ENCODE measurements around the gene SLC25A18. TPM values are rescaled to one million over a fixed set of nuclear protein-coding genes. Genes with fewer than 3 reads are reported as not detected.

The SLC25A18 gene
- total and polyA plus RNA-seq, 2 of the 4 experiments (the other 2 are of a cell fraction) = 0.05 TPM; not detected in 1

GRCh38 chr22:17548010-17548755, 15.1 kb upstream of the SLC25A18 start:
- Histone ChIP-seq H4K20me1 (ENCODE audit: insufficient read depth, low read length) (no peaks in the 10 kb centered on the region), H3K23ac (ENCODE audit: low read depth, low read length) (no peak overlapping the region), H3K9me1 (ENCODE audit: insufficient read depth, low read length) (no peaks in the 10 kb centered on the region), H3K27me3 (ENCODE audit: control insufficient read depth, insufficient read depth, low read length) (no peaks in the 10 kb centered on the region), H3K14ac (replicated peaks; ENCODE audit: low read depth, low read length) (no peak overlapping the region), H4K5ac (ENCODE audit: low read depth, low read length) (no peak overlapping the region), H3K36me3 (ENCODE audit: control insufficient read depth, insufficient read depth, low read length) (no peaks in the 10 kb centered on the region), H3K4me3 (ENCODE audit: insufficient read depth, low read depth, low read length) (no peak overlapping the region), H3K79me1 (ENCODE audit: low read depth in 1 of 2, low read length in 2 of 2) (no peaks in the 10 kb centered on the region), H3K18ac (ENCODE audit: low read depth, low read length) (no peak overlapping the region), H2AFZ (replicated peaks; ENCODE audit: low read length, poor library complexity) (no peak overlapping the region), H2BK5ac (ENCODE audit: low read depth, low read length, poor library complexity, severe bottlenecking) (no peak overlapping the region), H2BK120ac (ENCODE audit: low read depth, low read length) (no peak overlapping the region), H3K4me1 (ENCODE audit: control insufficient read depth, insufficient read depth, low read length) (no peaks in the 10 kb centered on the region), H2AK9ac (replicated peaks; ENCODE audit: low read depth, low read length, poor library complexity) (no peak overlapping the region), H3K56ac (ENCODE audit: extremely low read depth, insufficient read depth, low read length) (no peak overlapping the region), H3K4ac (ENCODE audit: low read depth, low read length) (no peak overlapping the region), H2AK5ac (ENCODE audit: low read depth, low read length) (no peak overlapping the region), H3K27ac (ENCODE audit: insufficient read depth, low read length) (no peak overlapping the region), H3K9ac (ENCODE audit: low read depth, low read length) (no peak overlapping the region), H4K8ac (ENCODE audit: low read depth in 2 of 2, low read length in 2 of 2) (no peak overlapping the region), H2BK20ac (ENCODE audit: low read depth, low read length) (no peak overlapping the region), H3K9me3 (ENCODE audit: control insufficient read depth, insufficient read depth, low read length) (no peaks in the 10 kb centered on the region), H2BK15ac (ENCODE audit: low read depth, low read length) (no peak overlapping the region), H4K91ac (ENCODE audit: insufficient read depth, low read depth, low read length) (no peak overlapping the region), H3K4me2 (ENCODE audit: low read depth, low read length) (no peak overlapping the region)
- 86% methylated on average over 10 of the region's 23 CpGs; no CpG with 5 or more reads in 1 of the 2 experiments for WGBS, 2 experiments (ENCODE audit: extremely low coverage in 2 of 2, insufficient read length in 1 of 2)
- BruUV-seq (replicated peaks) = no TSS peak
- ATAC-seq (ENCODE audit: low read depth) (no peak), DNase-seq (no peak)
- in situ Hi-C loops (cut with MboI; ENCODE audit: low sequenced_read_pairs) (no loop called here), dilution Hi-C loops (cut with HindIII; ENCODE audit: low sequenced_read_pairs, unreplicated experiment) (no loop called here), intact Hi-C loops (cut with micrococcal nuclease) (no loop called here)
- POLR2A ChIA-PET (ENCODE audit: unreplicated experiment) = no interaction called here
- TF ChIP-seq CEBPB (IDR thresholded peaks at IDR 0.05; ENCODE audit: low read depth, low read length) = no peak
- TF ChIP-seq POLR2A (IDR thresholded peaks at IDR 0.05; ENCODE audit: low read depth, low read length) = no peak
- no peak for TF ChIP-seq MXI1 (IDR thresholded peaks at IDR 0.05; ENCODE audit: borderline replicate concordance, low read depth, low read length)
- no peak for TF ChIP-seq NFE2L2 (IDR thresholded peaks at IDR 0.05; ENCODE audit: low read depth, low read length)
- TF ChIP-seq SMC3 (IDR thresholded peaks at IDR 0.05; ENCODE audit: low read depth, low read length) = no peak
- TF ChIP-seq CTCF (conservative IDR thresholded peaks at IDR 0.05; ENCODE audit: low read depth, low read length) = no peak
- TF ChIP-seq RAD21 (IDR thresholded peaks at IDR 0.05; ENCODE audit: low read length) = no peak
- TF ChIP-seq RCOR1 (IDR thresholded peaks at IDR 0.05; ENCODE audit: insufficient replicate concordance, low read length) = no peak
- TF ChIP-seq CHD1 (IDR thresholded peaks at IDR 0.05; ENCODE audit: low read depth, low read length) = no peak
- TF ChIP-seq ELK1 (IDR thresholded peaks at IDR 0.05; ENCODE audit: borderline replicate concordance, low read depth, low read length) = no peak
- TF ChIP-seq MAFK (IDR thresholded peaks at IDR 0.05; ENCODE audit: low read depth, low read length) = no peak
- no peak for TF ChIP-seq FOS (IDR thresholded peaks at IDR 0.05; ENCODE audit: low read depth, low read length)
- TF ChIP-seq MAZ (IDR thresholded peaks at IDR 0.05; ENCODE audit: borderline replicate concordance, low read depth, low read length) = no peak
- no peak for TF ChIP-seq USF2 (IDR thresholded peaks at IDR 0.05; ENCODE audit: low read depth, low read length)
- TF ChIP-seq BHLHE40 (IDR thresholded peaks at IDR 0.05; ENCODE audit: low read depth, low read length) = no peak
- TF ChIP-seq RFX5 (IDR thresholded peaks at IDR 0.05; ENCODE audit: low read depth, low read length) = no peak
- CTCF ChIA-PET = no interaction called here

Data from IMR-90 (cell line).